SK-N-SH (cell line): ENCODE data around the gene PLS3. TPM values are rescaled to one million over a fixed set of nuclear protein-coding genes. Genes with fewer than 3 reads are reported as not detected.

Source experiments
- CTCF ChIA-PET: fragments of 300-600, 350-600 bp; formaldehyde crosslinking; extraction: SDS; loops from one replicate; lab custom pipeline; 2021; lab: Yijun Ruan, JAX
- POLR2A ChIA-PET: fragments of 350-600 bp; sonication (Branson Sonifier 250); formaldehyde crosslinking; extraction: SDS; loops from one replicate; lab custom pipeline; 2020; ENCODE audit warnings: antibody characterized with exemption, inconsistent platforms; lab: Yijun Ruan, JAX
- DNase-seq: peaks from one replicate; pipeline ENCODE4 v3.0.0; 2012
- H2AFZ ChIP-seq: fragments of 200-600 bp; sonication (generic); 2 replicates; pipeline ENCODE4 v1.8.1; 2016; ENCODE audit warnings: antibody characterized with exemption, mild to moderate bottlenecking, low read depth
- H3F3A ChIP-seq: fragments of 200-600 bp; sonication (generic); replicated peaks from 2 replicates; pipeline ENCODE3; 2016; ENCODE audit warnings: antibody characterized with exemption, mild to moderate bottlenecking; ENCODE audit not compliant: insufficient read depth
- H3K27ac ChIP-seq, 2 experiments: fragments of 200-500 bp in 1 of 2; fragments of 200-600 bp in 1 of 2; sonication (Bioruptor generic) in 1 of 2; sonication (generic), shearing (Covaris generic) in 1 of 2; 2 replicates each; pipeline versions ENCODE4 v1.5.1 to v1.6.1; 2014 to 2016; ENCODE audit warnings: low read depth in 2 of 2, inconsistent platforms in 1 of 2, low read length in 1 of 2, mild to moderate bottlenecking in 1 of 2, mixed read lengths in 1 of 2
- H3K27me3 ChIP-seq: fragments of 200-600 bp; sonication (generic), shearing (Covaris generic); 2 replicates; pipeline ENCODE4 v1.6.1; 2016; ENCODE audit warnings: mixed run types; ENCODE audit not compliant: insufficient read depth
- H3K36me3 ChIP-seq, 2 experiments: fragments of 200-500 bp in 1 of 2; fragments of 200-600 bp in 1 of 2; sonication (Bioruptor generic) in 1 of 2; sonication (generic) in 1 of 2; replicated peaks in 1 of 2; 2 replicates each; pipeline versions ENCODE3 to v1.5.1; 2014 to 2016; ENCODE audit warnings: low read length in 1 of 2, mild to moderate bottlenecking in 1 of 2; ENCODE audit not compliant: insufficient read depth in 2 of 2, control insufficient read depth in 1 of 2
- H3K4me1 ChIP-seq, 2 experiments: fragments of 200-500 bp in 1 of 2; fragments of 200-600 bp in 1 of 2; sonication (Bioruptor generic) in 1 of 2; sonication (generic), shearing (Covaris generic) in 1 of 2; 2 replicates each; pipeline versions ENCODE4 v1.5.1 to v1.6.1; 2014 to 2016; ENCODE audit warnings: low read depth in 1 of 2, low read length in 1 of 2, mixed run types in 1 of 2; ENCODE audit not compliant: insufficient read depth in 2 of 2, control insufficient read depth in 1 of 2
- H3K4me2 ChIP-seq: fragments of 200-600 bp; sonication (generic), shearing (Covaris generic); 2 replicates; pipeline ENCODE4 v1.6.1; 2017; ENCODE audit warnings: mixed run types
- H3K4me3 ChIP-seq, 2 experiments: fragments of 200-500 bp in 1 of 2; fragments of 200-600 bp in 1 of 2; sonication (Bioruptor generic) in 1 of 2; sonication (generic), shearing (Covaris generic) in 1 of 2; 2 replicates each; pipeline versions ENCODE4 v1.5.1 to v1.8.1; 2014 to 2016; ENCODE audit warnings: low read depth in 2 of 2, inconsistent platforms in 1 of 2, low read length in 1 of 2, mild to moderate bottlenecking in 1 of 2, mixed read lengths in 1 of 2, moderate library complexity in 1 of 2
- H3K79me2 ChIP-seq: fragments of 200-600 bp; sonication (generic); 2 replicates; pipeline ENCODE4 v1.8.1; 2017; ENCODE audit warnings: mild to moderate bottlenecking; ENCODE audit not compliant: insufficient read depth
- H3K9ac ChIP-seq: fragments of 200-600 bp; sonication (generic); 2 replicates; pipeline ENCODE4 v1.6.1; 2017; ENCODE audit warnings: mixed run types
- H3K9me2 ChIP-seq: fragments of 200-600 bp; sonication (generic); 2 replicates; pipeline ENCODE4 v1.6.1; 2017; ENCODE audit warnings: mixed run types
- H3K9me3 ChIP-seq: fragments of 200-600 bp; sonication (generic); 2 replicates; pipeline ENCODE4 v1.6.1; 2017; ENCODE audit warnings: mixed run types, mild to moderate bottlenecking, moderate library complexity
- H4K20me1 ChIP-seq: fragments of 200-600 bp; sonication (generic); 2 replicates; pipeline ENCODE4 v1.6.1; 2017; ENCODE audit warnings: mild to moderate bottlenecking, mixed run types; ENCODE audit not compliant: insufficient read depth
- ELF1 ChIP-seq: IDR thresholded peaks from 2 replicates; pipeline ENCODE4 v1.4.0; 2012
- EP300 ChIP-seq, 2 experiments: IDR thresholded peaks; 2 replicates each; pipeline versions ENCODE4 v1.4.0 to v1.6.1; 2012; ENCODE audit warnings: borderline replicate concordance in 1 of 2, low read depth in 1 of 2, low read length in 1 of 2
- FOXJ3 ChIP-seq: sonication (generic); formaldehyde crosslinking; IDR thresholded peaks from 2 replicates; pipeline ENCODE4 v1.5.1; 2020; ENCODE audit warnings: mild to moderate bottlenecking, missing genetic modification reagents
- FOXM1 ChIP-seq: IDR thresholded peaks from 2 replicates; pipeline ENCODE4 v1.4.0; 2012; ENCODE audit warnings: low read depth, mild to moderate bottlenecking
- GABPA ChIP-seq: IDR thresholded peaks from 2 replicates; pipeline ENCODE4 v1.4.0; 2012; ENCODE audit warnings: low read depth, mild to moderate bottlenecking
- GATA2 ChIP-seq: sonication (generic); formaldehyde crosslinking; IDR thresholded peaks from 2 replicates; pipeline ENCODE4 v1.5.0; 2020; ENCODE audit warnings: mild to moderate bottlenecking, missing genetic modification reagents
- NFIC ChIP-seq: IDR thresholded peaks from 2 replicates; pipeline ENCODE4 v1.4.0; 2012; ENCODE audit warnings: borderline replicate concordance
- NRF1 ChIP-seq: IDR thresholded peaks from 2 replicates; pipeline ENCODE4 v1.6.1; 2012; ENCODE audit warnings: low read depth, mild to moderate bottlenecking, low read length
- POLR2AphosphoS5 ChIP-seq: IDR thresholded peaks from 2 replicates; pipeline ENCODE4 v1.6.1; 2012; ENCODE audit warnings: low read depth, low read length
- RAD21 ChIP-seq: IDR thresholded peaks from 2 replicates; pipeline ENCODE4 v1.6.1; 2012; ENCODE audit warnings: mild to moderate bottlenecking, low read length
- RCOR1 ChIP-seq: fragments of 150-350 bp; IDR thresholded peaks from 2 replicates; pipeline ENCODE4 v1.6.1; 2017; ENCODE audit warnings: antibody characterized with exemption, low read length
- RXRA ChIP-seq: IDR thresholded peaks from 2 replicates; pipeline ENCODE4 v1.4.0; 2012; ENCODE audit warnings: low read depth, mild to moderate bottlenecking, borderline replicate concordance
- SIN3A ChIP-seq: IDR thresholded peaks from 2 replicates; pipeline ENCODE4 v1.6.1; 2012; ENCODE audit warnings: low read depth, mild to moderate bottlenecking, low read length, moderate library complexity, borderline replicate concordance
- SMC3 ChIP-seq: IDR thresholded peaks from 2 replicates; pipeline ENCODE4 v1.6.1; 2012; ENCODE audit warnings: low read depth, low read length, improper control_type of control experiment
- WGBS: methylation state at CpG from one replicate; pipeline ENCODE4 v1.1.6; 2017; ENCODE audit warnings: low lambda C conversion rate; 5-methylcytosine and 5-hydroxymethylcytosine counted together
- polyA plus RNA-seq, 3 experiments: library from polyadenylated mRNA; depleted of rRNA; stranded (reverse); fragments of >200 nt; gene quantifications; 2 replicates each; pipeline ENCODE4 v1.2.3, GENCODE V29; 2012
- TF ChIP-seq, protein P1 (sequence below): IDR thresholded peaks from 2 replicates; pipeline ENCODE4 v1.4.0; 2012; ENCODE audit warnings: low read depth
- TF ChIP-seq, protein P2 (sequence below): fragments of 150-350 bp; IDR thresholded peaks from 2 replicates; pipeline ENCODE4 v1.6.1; 2016; ENCODE audit warnings: mild to moderate bottlenecking, low read depth, low read length
- TF ChIP-seq, protein P3 (sequence below): fragments of 200-600 bp; sonication (generic); IDR thresholded peaks from 2 replicates; pipeline ENCODE4 v1.6.1; 2017; ENCODE audit warnings: antibody characterized with exemption, mild to moderate bottlenecking, moderate library complexity
- TF ChIP-seq, protein P4 (sequence below): IDR thresholded peaks from 2 replicates; pipeline ENCODE4 v1.4.0; 2012; ENCODE audit warnings: low read depth, borderline replicate concordance
- TF ChIP-seq, protein P5 (sequence below): IDR thresholded peaks from 2 replicates; pipeline ENCODE4 v1.6.1; 2012; ENCODE audit warnings: mild to moderate bottlenecking, low read depth, low read length, moderate library complexity

Gene PLS3
- polyA plus RNA-seq, 1 of the 3 experiments (the other 2 are of a cell fraction): 35.7 TPM

DNA sequence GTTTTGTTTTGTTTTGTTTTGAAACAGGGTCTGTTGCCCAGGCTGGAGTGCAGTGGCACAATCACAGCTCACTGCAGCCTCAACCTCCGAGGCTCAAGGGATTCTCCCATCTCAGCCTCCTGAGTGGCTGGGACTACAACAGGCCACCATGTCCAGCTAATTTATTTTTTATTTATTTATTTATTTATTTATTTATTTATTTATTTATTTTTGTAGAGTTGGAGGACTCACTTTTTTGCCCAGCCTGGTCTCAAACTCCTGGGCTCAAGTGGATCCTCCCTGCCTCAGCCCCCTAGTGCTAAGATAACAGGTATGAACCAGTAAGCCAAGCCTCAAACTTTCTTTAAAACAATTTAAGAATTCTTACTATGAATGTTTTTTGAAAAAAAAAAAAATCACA is 26.6 kb upstream of the PLS3 start:
- no peaks in the 10 kb centered on the region for H3K4me1 ChIP-seq
- H3K79me2 ChIP-seq: no peaks in the 10 kb centered on the region
- no peaks in the 10 kb centered on the region for H3F3A ChIP-seq
- H3K9me3 ChIP-seq: no peaks in the 10 kb centered on the region
- H4K20me1 ChIP-seq: no peaks in the 10 kb centered on the region
- TF ChIP-seq, protein P1, sequence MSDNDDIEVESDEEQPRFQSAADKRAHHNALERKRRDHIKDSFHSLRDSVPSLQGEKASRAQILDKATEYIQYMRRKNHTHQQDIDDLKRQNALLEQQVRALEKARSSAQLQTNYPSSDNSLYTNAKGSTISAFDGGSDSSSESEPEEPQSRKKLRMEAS: no peak
- TF ChIP-seq, protein P2, sequence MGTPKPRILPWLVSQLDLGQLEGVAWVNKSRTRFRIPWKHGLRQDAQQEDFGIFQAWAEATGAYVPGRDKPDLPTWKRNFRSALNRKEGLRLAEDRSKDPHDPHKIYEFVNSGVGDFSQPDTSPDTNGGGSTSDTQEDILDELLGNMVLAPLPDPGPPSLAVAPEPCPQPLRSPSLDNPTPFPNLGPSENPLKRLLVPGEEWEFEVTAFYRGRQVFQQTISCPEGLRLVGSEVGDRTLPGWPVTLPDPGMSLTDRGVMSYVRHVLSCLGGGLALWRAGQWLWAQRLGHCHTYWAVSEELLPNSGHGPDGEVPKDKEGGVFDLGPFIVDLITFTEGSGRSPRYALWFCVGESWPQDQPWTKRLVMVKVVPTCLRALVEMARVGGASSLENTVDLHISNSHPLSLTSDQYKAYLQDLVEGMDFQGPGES: no peak
- TF ChIP-seq RCOR1 (no peak), SMC3 (no peak), NFIC (no peak), GABPA (no peak), ELF1 (no peak), POLR2AphosphoS5 (no peak), FOXJ3 (no peak), GATA2 (no peak)
- TF ChIP-seq, protein P3, sequence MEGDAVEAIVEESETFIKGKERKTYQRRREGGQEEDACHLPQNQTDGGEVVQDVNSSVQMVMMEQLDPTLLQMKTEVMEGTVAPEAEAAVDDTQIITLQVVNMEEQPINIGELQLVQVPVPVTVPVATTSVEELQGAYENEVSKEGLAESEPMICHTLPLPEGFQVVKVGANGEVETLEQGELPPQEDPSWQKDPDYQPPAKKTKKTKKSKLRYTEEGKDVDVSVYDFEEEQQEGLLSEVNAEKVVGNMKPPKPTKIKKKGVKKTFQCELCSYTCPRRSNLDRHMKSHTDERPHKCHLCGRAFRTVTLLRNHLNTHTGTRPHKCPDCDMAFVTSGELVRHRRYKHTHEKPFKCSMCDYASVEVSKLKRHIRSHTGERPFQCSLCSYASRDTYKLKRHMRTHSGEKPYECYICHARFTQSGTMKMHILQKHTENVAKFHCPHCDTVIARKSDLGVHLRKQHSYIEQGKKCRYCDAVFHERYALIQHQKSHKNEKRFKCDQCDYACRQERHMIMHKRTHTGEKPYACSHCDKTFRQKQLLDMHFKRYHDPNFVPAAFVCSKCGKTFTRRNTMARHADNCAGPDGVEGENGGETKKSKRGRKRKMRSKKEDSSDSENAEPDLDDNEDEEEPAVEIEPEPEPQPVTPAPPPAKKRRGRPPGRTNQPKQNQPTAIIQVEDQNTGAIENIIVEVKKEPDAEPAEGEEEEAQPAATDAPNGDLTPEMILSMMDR: no peak
- TF ChIP-seq, protein P4, sequence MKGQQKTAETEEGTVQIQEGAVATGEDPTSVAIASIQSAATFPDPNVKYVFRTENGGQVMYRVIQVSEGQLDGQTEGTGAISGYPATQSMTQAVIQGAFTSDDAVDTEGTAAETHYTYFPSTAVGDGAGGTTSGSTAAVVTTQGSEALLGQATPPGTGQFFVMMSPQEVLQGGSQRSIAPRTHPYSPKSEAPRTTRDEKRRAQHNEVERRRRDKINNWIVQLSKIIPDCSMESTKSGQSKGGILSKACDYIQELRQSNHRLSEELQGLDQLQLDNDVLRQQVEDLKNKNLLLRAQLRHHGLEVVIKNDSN: no peak
- no peak overlapping the region for H2AFZ ChIP-seq
- WGBS: 30% methylated on average over 1 of the region's 1 CpG
- ChIA-PET POLR2A (no interaction called here), CTCF (interaction anchor here (1.6 kb wide), 1 partner anchor 25 kb away, joined by 3 read pairs; no protein-coding TSS in a partner anchor)
- no peaks in the 10 kb centered on the region for H3K36me3 ChIP-seq
- no peak overlapping the region for H3K4me3 ChIP-seq
- no peak for DNase-seq
- H3K27ac ChIP-seq: no peak overlapping the region
- no peaks in the 10 kb centered on the region for H3K9me2 ChIP-seq
- H3K4me2 ChIP-seq: no peak overlapping the region
- H3K27me3 ChIP-seq: no peaks in the 10 kb centered on the region; the same call in 1 of the 2 replicates
- no peak overlapping the region for H3K9ac ChIP-seq

DNA sequence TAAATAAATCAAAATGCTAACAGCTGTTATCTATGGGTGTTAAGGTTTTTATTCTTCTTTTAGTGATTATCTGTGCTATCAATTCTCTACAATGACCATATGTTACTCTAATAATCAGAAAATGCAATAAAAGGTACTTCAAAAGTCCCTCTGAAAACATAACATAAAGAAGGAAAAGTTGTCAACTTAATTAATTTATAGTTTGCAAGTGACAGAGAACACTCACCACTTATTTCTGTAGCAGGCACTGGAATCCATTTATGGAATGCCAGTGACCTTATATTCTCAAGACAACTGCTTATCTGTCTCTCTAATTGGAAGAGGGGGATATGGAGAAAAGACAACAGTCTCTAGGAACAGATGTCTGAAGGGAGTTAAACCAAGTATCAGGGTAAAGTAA is 25.6 kb upstream of the PLS3 start:
- H3K4me1 ChIP-seq: no peaks in the 10 kb centered on the region
- H3K9ac ChIP-seq: no peak overlapping the region
- DNase-seq: no peak
- H3K36me3 ChIP-seq: no peaks in the 10 kb centered on the region
- H3K27me3 ChIP-seq: no peaks in the 10 kb centered on the region; the same call in 1 of the 2 replicates
- H4K20me1 ChIP-seq: no peaks in the 10 kb centered on the region
- H3K9me2 ChIP-seq: no peaks in the 10 kb centered on the region
- no peak overlapping the region for H3K4me3 ChIP-seq
- ChIA-PET POLR2A (no interaction called here), CTCF (no interaction called here)
- H2AFZ ChIP-seq: no peak overlapping the region
- H3F3A ChIP-seq: no peaks in the 10 kb centered on the region
- H3K79me2 ChIP-seq: no peaks in the 10 kb centered on the region
- no peak overlapping the region for H3K27ac ChIP-seq
- no peaks in the 10 kb centered on the region for H3K9me3 ChIP-seq
- no peak overlapping the region for H3K4me2 ChIP-seq
- TF ChIP-seq RAD21: no peak
- TF ChIP-seq RXRA: no peak
- TF ChIP-seq, protein P1: no peak
- TF ChIP-seq SIN3A: no peak
- TF ChIP-seq ELF1: no peak
- TF ChIP-seq, protein P5, sequence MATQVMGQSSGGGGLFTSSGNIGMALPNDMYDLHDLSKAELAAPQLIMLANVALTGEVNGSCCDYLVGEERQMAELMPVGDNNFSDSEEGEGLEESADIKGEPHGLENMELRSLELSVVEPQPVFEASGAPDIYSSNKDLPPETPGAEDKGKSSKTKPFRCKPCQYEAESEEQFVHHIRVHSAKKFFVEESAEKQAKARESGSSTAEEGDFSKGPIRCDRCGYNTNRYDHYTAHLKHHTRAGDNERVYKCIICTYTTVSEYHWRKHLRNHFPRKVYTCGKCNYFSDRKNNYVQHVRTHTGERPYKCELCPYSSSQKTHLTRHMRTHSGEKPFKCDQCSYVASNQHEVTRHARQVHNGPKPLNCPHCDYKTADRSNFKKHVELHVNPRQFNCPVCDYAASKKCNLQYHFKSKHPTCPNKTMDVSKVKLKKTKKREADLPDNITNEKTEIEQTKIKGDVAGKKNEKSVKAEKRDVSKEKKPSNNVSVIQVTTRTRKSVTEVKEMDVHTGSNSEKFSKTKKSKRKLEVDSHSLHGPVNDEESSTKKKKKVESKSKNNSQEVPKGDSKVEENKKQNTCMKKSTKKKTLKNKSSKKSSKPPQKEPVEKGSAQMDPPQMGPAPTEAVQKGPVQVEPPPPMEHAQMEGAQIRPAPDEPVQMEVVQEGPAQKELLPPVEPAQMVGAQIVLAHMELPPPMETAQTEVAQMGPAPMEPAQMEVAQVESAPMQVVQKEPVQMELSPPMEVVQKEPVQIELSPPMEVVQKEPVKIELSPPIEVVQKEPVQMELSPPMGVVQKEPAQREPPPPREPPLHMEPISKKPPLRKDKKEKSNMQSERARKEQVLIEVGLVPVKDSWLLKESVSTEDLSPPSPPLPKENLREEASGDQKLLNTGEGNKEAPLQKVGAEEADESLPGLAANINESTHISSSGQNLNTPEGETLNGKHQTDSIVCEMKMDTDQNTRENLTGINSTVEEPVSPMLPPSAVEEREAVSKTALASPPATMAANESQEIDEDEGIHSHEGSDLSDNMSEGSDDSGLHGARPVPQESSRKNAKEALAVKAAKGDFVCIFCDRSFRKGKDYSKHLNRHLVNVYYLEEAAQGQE: no peak
- TF ChIP-seq NRF1: no peak
- TF ChIP-seq, protein P3: no peak
- no peak for TF ChIP-seq NFIC
- TF ChIP-seq EP300 (IDR thresholded peaks at IDR 0.05; ENCODE audit: borderline replicate concordance in 1 of 2, low read depth in 1 of 2, low read length in 1 of 2): no peak
- TF ChIP-seq FOXM1: no peak
